CD4-positive, alpha-beta T cell treated with Interleukin-15 for 1 hour (primary cell): ENCODE results near the gene TPM1.

Experiments
- DNase-seq: peaks from one replicate; pipeline ENCODE4 v3.0.0-alpha.2; 2020

Gene TPM1

GRCh38 chr15:63018639-63019038, 23.9 kb upstream of the TPM1 start:
- DNase-seq, result no peak

DNA sequence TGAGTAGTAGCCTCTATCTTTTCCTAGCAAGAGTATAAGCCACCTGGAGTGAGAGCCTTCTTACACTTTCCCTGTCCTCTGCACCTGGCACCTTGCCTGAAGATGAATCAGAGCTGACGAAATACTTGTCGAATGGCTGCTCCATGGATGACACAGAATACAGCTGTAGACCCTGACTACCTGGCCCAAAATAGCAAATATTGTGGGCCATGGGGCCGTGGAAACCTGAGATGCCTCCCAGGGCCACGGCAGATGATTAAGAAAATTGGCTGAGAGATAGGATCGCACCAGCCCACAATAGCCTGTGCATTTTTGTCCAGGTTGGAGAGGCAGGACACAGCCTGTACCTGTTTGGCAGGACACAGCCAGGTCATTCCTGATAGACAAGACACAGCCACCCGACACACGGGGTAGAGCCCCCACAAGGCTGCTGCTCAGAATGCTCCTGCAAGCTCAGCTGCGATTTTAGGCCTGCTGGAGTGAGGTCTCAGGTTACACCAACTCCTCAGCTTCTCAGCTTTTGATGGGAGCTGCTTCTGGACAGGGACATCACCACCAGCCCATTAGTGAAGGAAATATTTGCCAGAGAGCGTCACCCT, 22.9 kb upstream of the TPM1 start:
- DNase-seq, result no peak

DNA sequence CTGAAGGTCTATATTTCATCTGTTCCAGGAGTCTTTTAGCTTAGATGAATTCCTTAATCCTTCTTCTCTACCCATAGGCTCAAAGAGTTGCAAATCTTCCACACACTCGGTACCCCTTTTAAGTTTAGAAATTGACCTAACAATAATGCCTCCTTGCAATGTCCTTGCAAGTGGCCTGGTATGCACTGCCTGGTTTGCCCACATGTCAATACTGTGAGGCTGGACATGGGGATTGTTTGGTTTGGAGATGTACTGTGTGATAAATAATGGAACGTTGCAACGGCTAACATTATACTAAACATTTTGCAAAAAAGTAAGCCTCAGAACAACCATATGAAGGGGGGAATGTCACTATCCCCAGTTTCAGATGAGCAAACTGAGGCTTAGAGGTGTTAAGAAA, 22.4 kb upstream of the TPM1 start:
- DNase-seq, result no peak

DNA sequence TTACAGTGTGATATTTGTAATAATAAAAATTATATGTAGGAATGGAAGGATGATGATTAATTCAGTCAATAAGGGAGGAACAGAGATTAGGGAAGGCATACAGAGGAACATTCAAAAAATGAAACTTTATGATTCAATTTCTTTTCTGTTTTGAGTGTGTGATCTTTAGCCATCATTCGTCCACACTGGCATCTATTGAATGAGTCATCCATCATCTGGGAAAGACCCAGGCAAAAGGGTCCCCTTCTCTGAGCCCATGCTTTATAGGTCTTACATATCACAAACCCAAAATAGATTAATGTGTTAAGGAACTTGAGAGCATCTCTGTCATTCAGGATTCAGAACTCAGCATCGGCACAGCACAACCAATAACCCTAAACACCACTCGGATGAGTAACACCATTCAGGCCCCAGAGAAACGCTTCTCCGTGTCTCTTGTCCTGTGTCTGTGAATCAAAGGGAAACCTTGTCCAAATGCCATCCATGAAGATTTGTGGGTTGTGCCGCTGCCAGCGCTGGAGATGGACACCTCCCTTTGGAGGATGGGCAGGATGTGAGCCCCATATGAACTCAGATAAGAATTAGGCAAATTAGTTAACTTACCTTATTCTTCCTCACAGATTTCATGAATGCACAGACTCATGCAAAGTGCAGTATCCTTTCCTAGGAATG, 21.7 kb upstream of the TPM1 start:
- DNase-seq, result no peak

DNA sequence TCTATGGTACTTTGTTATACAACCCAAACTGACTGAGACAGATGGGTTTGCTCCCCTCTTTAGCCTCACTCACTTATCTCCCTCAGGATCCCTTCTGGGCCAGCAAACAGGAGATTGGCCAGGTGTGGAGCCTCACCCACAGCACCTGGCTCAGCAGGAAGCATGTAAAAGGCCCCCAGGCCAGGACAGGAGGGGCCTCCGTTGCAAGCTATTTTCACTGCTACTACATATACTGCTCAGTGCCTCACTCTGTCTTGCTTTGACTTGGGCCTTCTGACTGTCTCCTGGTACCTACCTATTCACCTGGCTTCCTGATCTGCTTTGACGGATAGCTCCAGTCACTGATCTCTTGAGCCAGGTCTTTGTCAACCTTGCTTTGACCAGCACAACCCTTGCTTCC, 20.4 kb upstream of the TPM1 start:
- no peak for DNase-seq

DNA sequence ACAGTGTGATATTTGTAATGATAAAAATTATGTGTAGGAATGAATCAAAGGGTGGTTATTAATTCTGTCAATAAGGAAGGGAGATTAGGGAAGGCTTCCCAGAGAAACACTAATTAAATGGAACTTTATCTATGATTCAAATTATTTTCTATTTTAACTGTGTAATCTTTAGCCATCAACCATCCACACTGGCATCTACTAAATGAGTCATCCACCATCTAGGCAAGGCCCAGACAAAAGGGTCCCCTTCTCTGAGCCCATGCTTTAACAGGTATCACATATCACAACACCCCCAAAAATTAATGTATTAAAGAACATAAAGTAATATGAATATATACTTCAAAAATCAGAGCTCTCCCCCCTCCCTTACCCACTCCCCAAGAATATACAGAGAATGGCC, 19.9 kb upstream of the TPM1 start:
- DNase-seq, result no peak

DNA sequence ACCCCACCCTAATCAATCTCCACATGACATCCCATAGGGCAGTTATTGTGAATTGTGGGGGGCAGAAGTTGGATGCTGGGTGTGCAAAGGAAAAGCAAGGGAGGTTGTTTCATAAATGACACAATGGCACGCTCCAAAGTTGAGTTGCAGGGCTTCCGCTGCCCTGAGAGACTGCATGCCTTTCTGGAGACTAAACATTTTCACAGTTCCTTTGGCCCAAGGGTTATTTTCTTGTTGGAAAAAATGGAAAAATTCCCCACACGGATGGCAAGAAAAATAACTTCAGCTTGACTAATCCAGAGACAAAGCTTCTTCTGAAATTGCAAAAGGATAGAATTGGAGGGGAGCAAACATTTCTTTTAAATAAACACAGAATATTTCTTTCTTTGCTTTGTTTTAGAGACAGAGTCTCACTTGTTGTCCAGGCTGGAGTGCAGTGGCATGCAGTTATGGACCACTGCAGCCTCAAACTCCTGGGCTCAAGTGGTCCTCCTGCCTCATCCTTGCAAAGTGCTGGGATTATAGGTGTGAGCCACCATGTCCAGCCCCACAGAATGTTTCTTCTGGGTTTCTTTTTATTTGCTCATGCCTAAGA, 19.1 kb upstream of the TPM1 start:
- DNase-seq, result no peak

- DNase-seq, result no peak
Observed at GRCh38 chr15:63025460-63025859, 17.1 kb upstream of the TPM1 start.

- DNase-seq, result no peak
Observed at GRCh38 chr15:63027646-63028045, 14.9 kb upstream of the TPM1 start.

DNA sequence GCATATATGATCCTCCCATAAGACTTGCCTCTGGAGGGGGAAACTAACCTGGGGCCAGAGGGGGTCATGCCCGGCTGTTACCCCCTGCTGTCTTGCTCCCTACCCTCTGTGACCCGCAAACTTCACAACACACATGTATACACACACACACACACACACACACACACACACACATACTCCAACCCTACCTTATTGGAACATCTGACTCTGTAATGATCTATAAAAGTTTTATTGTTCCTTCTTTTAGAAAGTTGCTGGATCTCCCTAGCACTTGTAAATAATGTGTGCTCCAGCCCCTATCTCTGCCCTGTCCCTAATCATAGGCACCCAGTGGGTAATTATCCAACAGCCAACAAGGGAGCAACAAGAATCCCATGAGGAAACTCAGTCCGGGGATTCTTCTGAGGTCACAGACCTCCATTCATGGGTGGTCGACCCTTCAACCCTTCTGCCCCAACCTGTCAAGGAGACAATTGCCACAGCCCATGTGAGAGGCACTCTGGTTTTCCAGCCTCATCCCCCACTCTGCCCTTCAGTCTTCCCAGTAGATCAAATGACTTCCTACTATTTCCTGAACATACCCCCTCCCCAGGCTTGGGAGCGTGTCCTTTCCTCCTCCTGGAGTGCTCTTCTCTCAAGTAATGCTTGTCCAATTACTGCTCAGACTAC, 14.0 kb upstream of the TPM1 start:
- no peak for DNase-seq

DNA sequence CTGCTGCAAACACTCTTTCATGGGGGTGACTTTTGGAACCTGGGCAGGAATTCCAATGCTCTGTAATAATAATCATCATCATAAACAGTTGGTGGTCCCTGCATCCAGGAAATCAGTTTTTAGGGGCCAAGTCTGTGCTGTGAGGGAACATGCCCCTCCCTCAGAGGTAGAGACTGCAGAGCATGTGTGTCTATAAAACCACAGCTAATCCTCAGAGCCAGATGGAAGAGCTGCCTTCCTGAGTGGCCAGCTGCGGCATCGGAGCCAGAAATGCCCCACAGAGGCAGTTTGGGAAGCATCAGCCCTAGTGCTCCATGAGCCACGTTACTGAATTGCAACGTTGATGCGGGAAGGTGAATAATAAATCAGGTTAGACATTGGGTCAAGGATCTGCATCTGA, 12.9 kb upstream of the TPM1 start:
- no peak for DNase-seq

DNA sequence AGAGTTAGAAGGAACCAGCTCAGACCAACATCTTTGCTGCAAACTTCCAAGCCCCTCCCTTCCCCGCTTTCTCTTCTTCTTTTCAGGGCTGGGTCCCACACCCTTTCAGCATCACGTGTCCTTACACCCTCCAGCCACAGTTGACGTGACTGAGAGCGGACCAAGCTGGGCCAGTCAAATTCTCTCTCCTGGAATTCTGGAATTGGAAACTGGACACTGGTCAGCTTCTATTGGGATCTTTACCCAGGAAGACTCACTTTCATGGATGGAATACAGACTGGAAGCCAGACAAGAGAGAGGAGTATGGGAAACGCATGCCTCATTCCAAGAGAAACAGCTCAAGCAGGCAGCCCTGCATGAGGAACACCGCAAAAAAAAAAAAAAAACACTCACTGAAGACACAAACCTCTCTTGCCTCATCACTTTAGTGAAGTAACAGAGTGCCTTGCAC, 12.4 kb upstream of the TPM1 start:
- peak; percentile 23 for DNase-seq

DNA sequence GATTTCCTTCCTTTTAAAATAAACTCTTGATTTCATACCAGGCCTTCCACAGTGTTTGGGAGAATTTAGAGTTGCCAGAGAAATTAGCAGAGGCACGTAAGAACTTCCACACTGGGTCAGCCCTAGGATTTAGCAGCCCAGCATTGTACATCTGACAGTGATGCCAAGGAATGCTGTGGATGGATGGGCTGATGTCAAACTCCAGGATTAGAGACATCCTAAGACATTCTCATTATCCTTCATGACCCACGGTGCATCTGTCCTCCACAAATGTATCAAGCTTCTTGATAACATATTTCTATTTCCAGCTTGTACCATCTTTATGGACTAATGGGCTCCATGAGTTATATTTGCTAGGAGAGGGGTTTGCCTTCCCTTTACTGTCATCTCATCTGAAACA, 8.0 kb upstream of the TPM1 start:
- DNase-seq, result no peak

DNA sequence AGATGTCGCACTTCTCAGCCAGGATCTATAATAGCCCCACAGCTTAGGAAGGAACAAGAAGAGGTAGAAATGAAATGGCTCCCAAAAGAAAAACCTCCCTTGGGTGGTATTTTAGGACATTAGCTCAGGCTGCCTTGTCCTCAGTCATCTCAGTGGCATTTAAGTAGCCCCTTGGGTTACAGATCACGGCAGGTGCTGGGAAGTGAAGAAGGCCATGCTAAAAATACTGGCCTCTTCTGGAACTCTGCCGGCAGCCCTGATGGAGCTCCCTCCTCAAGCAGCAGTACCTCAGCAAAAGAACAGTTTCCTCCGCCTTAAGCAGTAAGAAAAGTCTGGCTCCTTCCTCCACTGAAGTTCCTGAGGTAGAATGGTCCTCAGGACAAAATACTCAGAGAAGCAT, 7.3 kb upstream of the TPM1 start:
- no peak for DNase-seq

DNA sequence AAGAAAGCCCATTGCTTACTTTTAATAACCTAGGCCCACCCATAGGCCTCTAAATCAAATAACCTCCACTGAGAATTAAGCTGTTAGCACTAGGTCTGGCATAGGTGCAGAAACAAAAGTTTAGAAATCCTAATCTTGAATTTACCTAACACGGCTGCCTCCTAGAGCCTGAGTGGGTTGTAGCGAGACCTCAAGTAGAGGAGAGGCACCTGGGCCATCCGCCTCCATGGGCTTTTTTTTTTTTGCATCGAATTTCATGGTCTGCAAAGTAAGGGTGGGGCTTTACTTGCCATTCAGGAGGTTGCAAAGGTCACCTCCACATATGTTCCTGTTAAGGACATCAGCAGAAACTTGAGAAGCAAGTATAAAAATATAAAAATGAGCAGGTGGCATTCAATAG, 6.6 kb upstream of the TPM1 start:
- DNase-seq, result no peak

- no peak for DNase-seq
Observed at GRCh38 chr15:63037976-63038720, 4.4 kb upstream of the TPM1 start.

DNA sequence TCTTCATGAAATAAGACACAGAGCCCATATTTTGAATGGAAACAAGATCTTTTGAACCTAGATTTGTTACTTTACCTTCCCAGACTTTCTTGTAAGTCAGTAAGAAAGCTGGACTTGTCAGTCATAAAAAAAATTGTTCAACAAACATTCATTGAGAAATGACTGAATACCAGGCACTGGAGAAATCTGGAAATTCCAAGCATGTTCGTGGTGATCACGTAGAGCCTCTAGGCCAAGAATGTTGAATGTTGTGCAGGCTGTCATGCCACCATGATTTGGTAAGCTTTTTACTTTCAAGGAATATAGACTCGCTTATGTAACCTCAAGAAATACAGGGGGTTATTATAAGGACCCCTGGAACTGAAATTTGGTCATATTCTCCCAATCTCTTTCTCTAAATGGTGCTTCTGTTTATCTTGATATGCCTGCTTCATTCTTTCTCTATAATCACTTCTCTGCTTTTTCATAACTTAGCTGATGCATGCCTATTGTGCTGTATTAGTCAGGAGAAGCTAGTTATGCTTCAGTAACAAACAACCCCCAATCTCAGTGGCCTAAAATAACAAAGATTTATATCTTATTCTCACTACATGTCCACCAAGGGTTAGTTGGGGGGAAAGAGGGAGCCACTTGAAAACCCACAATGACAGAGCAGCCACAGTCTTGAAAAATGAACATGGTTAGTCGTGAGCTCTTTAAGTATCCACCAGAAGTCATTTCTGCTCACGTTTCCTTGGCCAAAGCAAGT, 3.4 kb upstream of the TPM1 start:
- no peak for DNase-seq

DNA sequence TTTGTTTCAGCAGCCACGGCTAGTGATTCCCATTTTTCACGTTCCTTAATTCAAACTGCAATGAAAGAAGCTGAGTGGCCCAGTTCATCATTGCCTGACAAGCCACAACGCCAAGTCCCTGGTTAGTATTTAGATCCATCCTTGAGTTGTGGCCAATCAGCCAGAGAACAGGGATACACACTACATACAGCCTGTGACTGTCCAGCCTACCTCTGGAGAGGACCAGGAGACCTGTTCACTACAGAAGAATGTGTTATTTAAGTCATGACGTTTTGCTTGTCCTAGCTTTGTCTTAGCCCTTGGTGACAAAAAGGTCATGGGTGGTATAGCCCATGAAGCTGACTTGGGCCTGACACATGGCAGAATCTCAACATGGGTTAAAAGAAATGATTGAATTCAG, 2.7 kb upstream of the TPM1 start:
- no peak for DNase-seq

GRCh38 chr15:63040509-63040908, 2.0 kb upstream of the TPM1 start:
- no peak for DNase-seq

- DNase-seq, result no peak
Observed at GRCh38 chr15:63040954-63041353, 1.6 kb upstream of the TPM1 start.

- no peak for DNase-seq
Observed at GRCh38 chr15:63041402-63041973, 1.1 kb upstream of the TPM1 start.

DNA sequence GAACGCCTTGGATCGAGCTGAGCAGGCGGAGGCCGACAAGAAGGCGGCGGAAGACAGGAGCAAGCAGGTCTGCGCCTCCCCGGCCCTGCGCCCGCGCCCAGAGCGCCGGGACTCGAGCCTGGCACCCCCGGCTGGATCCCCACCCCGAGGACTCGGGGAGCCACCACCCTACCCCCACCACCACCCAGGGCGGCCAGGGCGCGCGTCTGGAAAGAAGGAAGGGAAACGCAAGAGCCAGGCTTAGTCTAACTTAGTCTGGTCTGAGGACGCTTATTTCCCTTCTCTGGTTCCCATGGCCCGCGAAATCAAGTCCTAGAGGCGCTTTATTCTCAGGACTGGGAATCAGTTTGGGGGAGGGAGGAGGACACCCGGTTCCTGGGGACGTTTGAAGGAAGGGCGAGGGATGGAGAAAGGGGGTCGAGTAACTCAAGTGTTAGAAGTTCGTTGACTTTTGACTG, 359 bp downstream of the TPM1 start:
- DNase-seq, result no peak
